Endothelial cell (in vitro differentiated cells): ENCODE results near the gene SRP68. TPM values are rescaled to one million over a fixed set of nuclear protein-coding genes. Genes with fewer than 3 reads are reported as not detected.

Experiments
- DNase-seq: peaks from one replicate; pipeline ENCODE4 v3.0.0; 2021; ENCODE audit warnings: low spot score
- H3K27ac Mint-ChIP-seq: one replicate; pipeline ENCODE4 v1.8.0; 2021; ENCODE audit warnings: mixed read lengths, inconsistent platforms; ENCODE audit not compliant: unreplicated experiment
- H3K27me3 Mint-ChIP-seq: one replicate; pipeline ENCODE4 v1.8.0; 2021; ENCODE audit warnings: mild to moderate bottlenecking, moderate library complexity, mixed read lengths, inconsistent platforms; ENCODE audit not compliant: unreplicated experiment
- H3K36me3 Mint-ChIP-seq: one replicate; pipeline ENCODE4 v1.8.0; 2021; ENCODE audit warnings: mild to moderate bottlenecking, low read depth, mixed read lengths, inconsistent platforms; ENCODE audit not compliant: unreplicated experiment
- H3K4me1 Mint-ChIP-seq: one replicate; pipeline ENCODE4 v1.8.0; 2021; ENCODE audit warnings: mild to moderate bottlenecking, mixed read lengths, inconsistent platforms; ENCODE audit not compliant: unreplicated experiment
- H3K4me3 Mint-ChIP-seq: one replicate; pipeline ENCODE4 v1.8.0; 2021; ENCODE audit warnings: mild to moderate bottlenecking, mixed read lengths, inconsistent platforms; ENCODE audit not compliant: unreplicated experiment
- H3K9me3 Mint-ChIP-seq: one replicate; pipeline ENCODE4 v1.8.0; 2021; ENCODE audit warnings: mixed read lengths, inconsistent platforms; ENCODE audit not compliant: unreplicated experiment
- CTCF ChIP-seq: fragments of 200-600 bp; sonication (generic); IDR thresholded peaks from one replicate; pipeline ENCODE4 v1.5.0; 2021; ENCODE audit warnings: antibody characterized with exemption; ENCODE audit not compliant: unreplicated experiment
- total RNA-seq: library from RNA; stranded (reverse); fragmentation: NEBNext Ultra II Directional; extraction: Animal tissue kit (Norgen Biotek cat#: 25700); gene quantifications from one replicate; pipeline ENCODE4 v1.2.1, GENCODE V29; 2021; ENCODE audit not compliant: unreplicated experiment

Gene SRP68
- total RNA-seq, 1 donor from 2014 or later = 62.6 TPM

DNA sequence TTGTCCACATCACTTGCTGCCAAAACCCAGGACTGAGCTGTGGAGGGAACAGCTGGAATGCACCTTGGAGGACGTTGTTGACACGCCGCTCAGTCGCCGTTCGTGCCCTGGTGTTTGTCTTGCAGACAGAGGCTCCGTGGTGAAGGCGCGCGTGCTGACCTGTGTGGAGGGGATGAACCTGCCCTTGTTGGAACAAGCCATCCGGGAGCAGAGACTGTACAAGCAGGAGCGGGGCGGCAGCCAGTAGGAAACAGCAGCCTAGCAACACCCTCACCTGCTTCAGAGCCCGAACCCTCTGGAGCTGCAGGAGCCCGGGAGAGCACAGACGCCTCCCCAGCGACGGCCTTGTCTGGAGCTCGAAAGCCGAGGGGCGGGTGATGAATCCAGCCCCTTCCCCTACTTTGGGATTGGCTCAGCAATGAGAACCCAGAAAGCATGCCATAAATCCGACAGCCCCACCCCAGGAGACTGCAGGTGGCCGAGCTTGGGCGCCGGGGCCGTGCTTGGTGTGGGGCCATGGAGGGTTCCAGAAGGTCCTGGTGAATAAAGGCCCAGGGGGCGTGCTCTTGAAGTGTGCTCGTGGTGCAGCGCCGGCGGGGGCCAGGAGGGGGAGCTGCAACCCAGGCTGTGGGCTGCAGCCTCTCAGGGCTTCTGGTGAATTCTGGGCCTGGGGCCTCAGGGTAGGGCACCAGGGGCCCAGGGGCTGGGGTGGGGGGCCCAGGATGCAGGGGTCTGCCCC lies 72.1 kb downstream of the SRP68 start:
- peak; percentile 89 for DNase-seq
- peaks cover 12% of the 10 kb centered on the region for H3K4me1 Mint-ChIP-seq
- peaks cover 17% of the 10 kb centered on the region for H3K36me3 Mint-ChIP-seq
- peaks cover 4% of the 10 kb centered on the region for H3K9me3 Mint-ChIP-seq
- TF ChIP-seq CTCF = peak; percentile 90
- H3K27ac Mint-ChIP-seq = no peak overlapping the region
- no peak overlapping the region for H3K4me3 Mint-ChIP-seq
- peaks cover 3% of the 10 kb centered on the region for H3K27me3 Mint-ChIP-seq

GRCh38 chr17:75998327-75998795 lies 74.0 kb downstream of the SRP68 start:
- H3K27ac Mint-ChIP-seq = no peak overlapping the region
- H3K27me3 Mint-ChIP-seq = peaks cover 3% of the 10 kb centered on the region
- no peak overlapping the region for H3K4me3 Mint-ChIP-seq
- peaks cover 12% of the 10 kb centered on the region for H3K4me1 Mint-ChIP-seq
- no peak for TF ChIP-seq CTCF
- DNase-seq = no peak
- H3K36me3 Mint-ChIP-seq = peaks cover 14% of the 10 kb centered on the region
- peaks cover 4% of the 10 kb centered on the region for H3K9me3 Mint-ChIP-seq

GRCh38 chr17:75996665-75997590 lies 75.4 kb downstream of the SRP68 start:
- H3K27me3 Mint-ChIP-seq = peaks cover 3% of the 10 kb centered on the region
- peak; percentile 35 for DNase-seq
- H3K9me3 Mint-ChIP-seq = peaks cover 4% of the 10 kb centered on the region
- H3K36me3 Mint-ChIP-seq = peaks cover 8% of the 10 kb centered on the region
- peak overlapping the region; percentile 20 for H3K27ac Mint-ChIP-seq
- peak overlapping the region; percentile 47 for H3K4me3 Mint-ChIP-seq
- H3K4me1 Mint-ChIP-seq = peaks cover 12% of the 10 kb centered on the region
- no peak for TF ChIP-seq CTCF

- no peak for TF ChIP-seq CTCF
- Mint-ChIP-seq H3K27me3 (peaks cover 3% of the 10 kb centered on the region), H3K4me3 (no peak overlapping the region), H3K27ac (no peak overlapping the region), H3K4me1 (peaks cover 12% of the 10 kb centered on the region), H3K9me3 (peaks cover 4% of the 10 kb centered on the region), H3K36me3 (peaks cover 8% of the 10 kb centered on the region)
- no peak for DNase-seq
Observed at GRCh38 chr17:75995385-75995925, 76.9 kb downstream of the SRP68 start.
